Hematopoietic multipotent progenitor cell treated with erythropoietin and hydrocortisone succinate and interleukin-3 and kit ligand, for 4 days (in vitro differentiated cells): Measurements from ENCODE around the gene ERBB2.
A peak's percentile ranks its signal among the peaks of the same experiment; 100 is the strongest.

Source experiments
- DNase-seq: peaks from one replicate; pipeline ENCODE4 v3.0.0-alpha.2; 2015

ERBB2 gene

GRCh38 chr17:39699818-39700147 lies at the start of gene ERBB2:
TSS of gene ERBB2 (plus strand) at chr17:39700064. CDS start at chr17:39700239, 175 bp downstream.
- DNase-seq, result no peak

DNA sequence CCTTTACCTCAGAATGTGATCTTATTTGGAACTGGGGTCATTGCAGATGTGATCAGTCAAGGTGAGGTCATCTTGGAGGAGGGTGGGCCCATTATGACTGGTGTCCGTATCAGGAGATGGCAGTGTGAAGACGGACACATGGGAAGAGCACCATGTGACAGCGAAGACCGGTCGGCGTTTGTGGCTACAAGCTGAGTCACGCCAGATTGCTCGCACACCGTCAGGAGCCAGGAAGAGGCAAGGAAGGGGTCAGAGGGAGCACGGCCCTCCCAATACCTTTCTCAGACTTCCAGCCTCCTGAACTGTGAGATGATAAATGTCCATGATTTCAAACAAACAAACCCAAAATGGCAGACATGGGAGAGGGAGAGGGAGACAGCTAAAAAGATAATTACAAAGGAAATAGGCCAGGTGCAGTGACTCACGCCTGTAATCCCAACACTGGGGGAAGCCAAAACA lies 49.7 kb upstream of the ERBB2 start:
- DNase-seq, result no peak

- no peak for DNase-seq
Measured at GRCh38 chr17:39651923-39652586, 47.8 kb upstream of the ERBB2 start.

GRCh38 chr17:39652587-39653315 lies 47.1 kb upstream of the ERBB2 start:
- DNase-seq, result no peak

GRCh38 chr17:39653316-39653661 lies 46.6 kb upstream of the ERBB2 start:
- no peak for DNase-seq

- DNase-seq, result peak; percentile 90
Measured at GRCh38 chr17:39653662-39654331, 46.1 kb upstream of the ERBB2 start.

GRCh38 chr17:39655105-39655504 lies 44.8 kb upstream of the ERBB2 start:
- no peak for DNase-seq

GRCh38 chr17:39658346-39658745 lies 41.5 kb upstream of the ERBB2 start:
- DNase-seq, result no peak

DNA sequence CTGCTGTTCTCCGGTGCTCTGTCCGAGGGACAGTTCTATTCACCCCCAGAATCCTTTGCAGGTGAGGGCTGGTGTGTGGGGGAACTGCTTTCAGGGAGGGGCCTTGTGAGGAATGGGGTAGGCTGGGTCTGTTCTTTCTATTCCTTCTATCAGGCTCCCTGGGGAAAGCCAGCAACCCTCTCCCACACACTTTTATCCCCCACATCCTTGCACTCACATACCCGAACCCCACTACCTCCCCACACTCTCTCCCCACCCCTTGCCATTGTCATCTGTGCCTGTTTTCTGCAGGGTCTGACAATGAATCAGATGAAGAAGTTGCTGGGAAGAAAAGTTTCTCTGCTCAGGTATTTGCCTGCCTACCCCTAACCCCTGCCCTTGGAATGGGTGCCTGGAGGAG lies 41.1 kb upstream of the ERBB2 start:
- no peak for DNase-seq

- no peak for DNase-seq
Measured at GRCh38 chr17:39659279-39660010, 40.4 kb upstream of the ERBB2 start.

DNA sequence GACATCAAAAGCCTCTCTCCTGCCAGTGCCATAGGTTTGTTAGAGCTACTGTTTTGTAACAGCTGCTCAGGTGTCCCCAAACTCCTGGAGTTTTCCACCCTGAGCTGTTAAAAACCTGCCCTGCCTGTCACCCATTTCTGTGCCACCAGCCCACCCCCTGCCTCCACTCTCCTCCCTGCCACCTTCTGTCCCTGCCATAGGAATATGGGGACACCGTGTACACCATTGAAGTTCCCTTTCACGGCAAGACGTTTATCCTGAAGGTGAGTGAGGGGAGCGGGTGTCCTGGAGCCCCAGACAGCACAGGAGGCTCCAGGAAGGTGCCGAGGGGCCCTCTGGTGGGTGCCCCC lies 39.9 kb upstream of the ERBB2 start:
- DNase-seq, result no peak

DNA sequence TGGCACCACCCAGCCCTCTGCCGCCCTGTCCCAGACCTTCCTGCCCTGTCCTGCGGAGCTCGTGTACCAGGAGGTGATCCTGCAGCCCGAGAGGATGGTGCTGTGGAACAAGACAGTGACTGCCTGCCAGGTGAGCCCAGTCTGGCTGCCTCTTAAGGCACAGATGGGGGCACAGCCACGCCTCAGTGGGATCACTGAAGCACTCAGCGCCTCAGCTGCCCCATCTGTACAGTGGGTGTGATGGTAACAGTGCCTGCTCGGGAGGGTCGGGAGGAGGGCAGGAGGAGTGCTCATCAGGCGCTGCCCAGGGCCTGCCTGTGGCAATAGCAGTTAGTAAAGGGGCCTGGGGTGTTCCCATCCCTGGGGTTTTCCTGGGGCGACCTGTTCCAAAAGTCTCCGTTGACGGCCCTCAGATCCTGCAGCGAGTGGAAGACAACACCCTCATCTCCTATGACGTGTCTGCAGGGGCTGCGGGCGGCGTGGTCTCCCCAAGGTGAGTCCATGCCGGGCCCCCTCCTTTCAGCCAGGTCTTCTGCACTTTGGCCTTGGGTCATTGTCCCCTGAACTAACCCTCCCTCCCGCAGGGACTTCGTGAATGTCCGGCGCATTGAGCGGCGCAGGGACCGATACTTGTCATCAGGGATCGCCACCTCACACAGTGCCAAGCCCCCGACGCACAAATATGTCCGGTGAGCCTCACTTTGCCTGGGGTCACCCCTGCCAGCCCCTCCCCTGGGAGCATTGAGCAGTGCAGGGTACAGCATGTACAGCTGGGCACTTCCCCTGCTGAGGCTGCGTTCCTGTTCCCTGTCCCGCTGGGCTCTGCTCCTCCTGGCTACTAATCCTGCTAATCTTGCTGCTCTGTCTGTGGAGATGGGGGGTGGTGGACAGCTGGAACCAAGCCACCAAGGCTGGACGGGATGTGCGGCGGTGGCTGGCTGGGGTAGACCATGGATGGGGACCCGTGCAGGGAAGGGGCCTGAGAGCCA lies 39.2 kb upstream of the ERBB2 start:
- no peak for DNase-seq

- no peak for DNase-seq
Measured at GRCh38 chr17:39661744-39662541, 37.9 kb upstream of the ERBB2 start.

DNA sequence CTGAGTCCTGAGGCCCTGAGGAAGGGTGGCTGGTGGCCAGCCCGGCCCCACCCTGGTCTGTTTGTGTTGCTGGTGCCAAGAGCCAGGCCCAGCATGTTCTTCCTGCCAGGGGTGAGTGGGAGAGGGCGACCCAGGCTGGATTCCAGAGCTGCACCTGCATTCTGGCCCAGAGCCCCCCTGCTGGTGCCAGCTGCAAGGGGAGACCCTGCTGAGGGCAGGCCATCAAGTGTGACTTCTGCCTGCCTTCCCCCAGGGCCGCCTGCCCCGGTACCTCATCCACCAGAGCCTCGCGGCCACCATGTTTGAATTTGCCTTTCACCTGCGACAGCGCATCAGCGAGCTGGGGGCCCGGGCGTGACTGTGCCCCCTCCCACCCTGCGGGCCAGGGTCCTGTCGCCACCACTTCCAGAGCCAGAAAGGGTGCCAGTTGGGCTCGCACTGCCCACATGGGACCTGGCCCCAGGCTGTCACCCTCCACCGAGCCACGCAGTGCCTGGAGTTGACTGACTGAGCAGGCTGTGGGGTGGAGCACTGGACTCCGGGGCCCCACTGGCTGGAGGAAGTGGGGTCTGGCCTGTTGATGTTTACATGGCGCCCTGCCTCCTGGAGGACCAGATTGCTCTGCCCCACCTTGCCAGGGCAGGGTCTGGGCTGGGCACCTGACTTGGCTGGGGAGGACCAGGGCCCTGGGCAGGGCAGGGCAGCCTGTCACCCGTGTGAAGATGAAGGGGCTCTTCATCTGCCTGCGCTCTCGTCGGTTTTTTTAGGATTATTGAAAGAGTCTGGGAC lies 37.1 kb upstream of the ERBB2 start:
- no peak for DNase-seq

DNA sequence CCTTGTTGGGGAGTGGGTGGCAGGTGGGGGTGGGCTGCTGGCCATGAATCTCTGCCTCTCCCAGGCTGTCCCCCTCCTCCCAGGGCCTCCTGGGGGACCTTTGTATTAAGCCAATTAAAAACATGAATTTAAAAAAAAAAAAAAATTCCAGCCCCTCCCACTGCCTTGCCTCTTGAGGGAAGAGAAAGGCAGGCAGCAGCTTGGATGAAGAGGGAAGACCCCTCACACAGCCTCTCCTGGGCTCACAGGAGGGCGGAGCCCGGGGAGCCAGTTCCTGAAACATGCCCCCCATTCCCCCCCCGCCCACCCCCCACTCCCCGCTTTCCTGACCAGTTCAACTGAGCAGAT lies 36.5 kb upstream of the ERBB2 start:
- peak; percentile 45 for DNase-seq

GRCh38 chr17:39663688-39664580 lies 35.9 kb upstream of the ERBB2 start:
- DNase-seq, result peak; percentile 59

GRCh38 chr17:39664581-39665561 lies 35.0 kb upstream of the ERBB2 start, which contains the start of gene TCAP:
TSS of gene TCAP (plus strand) at chr17:39665349. CDS start at chr17:39665360, 11 bp downstream.
- DNase-seq, result peak; percentile 54

GRCh38 chr17:39665642-39666224 lies 34.1 kb upstream of the ERBB2 start:
- DNase-seq, result peak; percentile 68
